Measurements from ENCODE around the gene INPP5K. TPM values are rescaled to one million over a fixed set of nuclear protein-coding genes. Genes with fewer than 3 reads are reported as not detected.

Gene INPP5K
- total RNA-seq, 1 donor from 2014 or later: 73.7 TPM

DNA sequence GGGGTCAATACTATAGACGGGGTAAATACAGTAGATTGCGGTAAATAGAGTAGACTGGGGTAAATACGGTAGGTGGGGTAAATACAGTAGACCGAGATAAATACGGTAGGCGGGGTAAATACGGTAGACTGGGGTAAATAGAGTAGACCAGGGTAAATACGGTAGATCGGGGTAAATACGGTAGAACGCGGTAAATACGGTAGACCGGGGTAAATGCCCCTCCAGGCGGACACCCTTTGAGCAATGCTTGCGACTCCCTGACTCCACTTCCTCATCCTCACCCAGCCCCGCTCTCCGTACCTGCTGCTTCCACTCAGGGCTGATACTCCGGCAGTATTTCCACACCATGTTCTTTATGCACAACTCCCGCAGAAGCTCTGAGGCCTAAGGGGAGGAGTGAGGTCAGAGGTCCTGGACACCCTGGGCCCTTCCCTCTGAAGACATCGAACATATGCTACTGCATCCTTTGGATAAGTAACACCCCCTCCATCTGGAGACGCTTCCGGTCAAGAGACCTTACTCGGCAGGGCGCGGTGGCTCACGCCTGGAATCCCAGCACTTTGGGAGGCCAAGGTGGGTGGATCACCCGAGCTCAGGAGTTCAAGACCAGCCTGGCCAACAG lies 47.1 kb downstream of the INPP5K start:
- Histone ChIP-seq H3K4me3 (no peak overlapping the region), H3K36me3 (peaks cover 86 to 96% of the 10 kb centered on the region in 2 donors), H3K27ac (no peak overlapping the region), H3K9me3 (no peaks in the 10 kb centered on the region), H3K4me1 (no peaks in the 10 kb centered on the region), H3K27me3 (no peaks in the 10 kb centered on the region)
- intact Hi-C loops (cut with DNase I): no loop called here
- DNase-seq (ENCODE audit: low spot score in 2 of 2): no peak
- TF ChIP-seq, protein P1, sequence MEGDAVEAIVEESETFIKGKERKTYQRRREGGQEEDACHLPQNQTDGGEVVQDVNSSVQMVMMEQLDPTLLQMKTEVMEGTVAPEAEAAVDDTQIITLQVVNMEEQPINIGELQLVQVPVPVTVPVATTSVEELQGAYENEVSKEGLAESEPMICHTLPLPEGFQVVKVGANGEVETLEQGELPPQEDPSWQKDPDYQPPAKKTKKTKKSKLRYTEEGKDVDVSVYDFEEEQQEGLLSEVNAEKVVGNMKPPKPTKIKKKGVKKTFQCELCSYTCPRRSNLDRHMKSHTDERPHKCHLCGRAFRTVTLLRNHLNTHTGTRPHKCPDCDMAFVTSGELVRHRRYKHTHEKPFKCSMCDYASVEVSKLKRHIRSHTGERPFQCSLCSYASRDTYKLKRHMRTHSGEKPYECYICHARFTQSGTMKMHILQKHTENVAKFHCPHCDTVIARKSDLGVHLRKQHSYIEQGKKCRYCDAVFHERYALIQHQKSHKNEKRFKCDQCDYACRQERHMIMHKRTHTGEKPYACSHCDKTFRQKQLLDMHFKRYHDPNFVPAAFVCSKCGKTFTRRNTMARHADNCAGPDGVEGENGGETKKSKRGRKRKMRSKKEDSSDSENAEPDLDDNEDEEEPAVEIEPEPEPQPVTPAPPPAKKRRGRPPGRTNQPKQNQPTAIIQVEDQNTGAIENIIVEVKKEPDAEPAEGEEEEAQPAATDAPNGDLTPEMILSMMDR (IDR thresholded peaks at IDR 0.05): no peak

DNA sequence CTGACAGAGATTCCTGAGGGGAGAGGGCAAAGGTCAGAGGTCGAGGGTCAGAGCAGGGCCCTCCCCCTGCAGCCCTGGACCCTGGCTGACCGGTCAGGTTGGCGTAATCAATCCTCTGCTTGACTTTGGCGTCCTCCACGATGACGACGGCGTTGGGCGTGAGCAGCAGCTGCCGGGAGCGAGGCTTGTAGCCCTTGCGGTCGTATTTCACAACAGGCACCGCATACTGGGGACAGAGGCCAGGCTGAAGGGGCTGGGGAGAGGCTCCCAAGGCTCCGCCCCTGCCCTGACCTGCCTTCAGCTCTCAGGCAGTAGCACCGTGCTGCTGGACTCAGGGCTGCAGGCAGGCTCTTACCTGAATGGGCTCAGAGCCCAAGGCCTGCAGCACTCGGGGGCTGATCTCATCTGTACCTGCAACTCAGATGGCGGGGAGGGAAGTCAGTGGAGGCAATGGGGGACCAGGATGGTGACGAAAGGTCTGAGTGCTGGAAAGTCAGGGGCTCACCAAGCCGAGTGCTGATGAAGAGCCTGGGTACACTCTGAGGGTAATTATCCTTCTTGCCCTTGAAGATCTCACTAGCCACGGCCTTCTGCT lies 48.4 kb downstream of the INPP5K start:
- DNase-seq (ENCODE audit: low spot score in 2 of 2): peak in 1 of 2 donors; percentile 72
- intact Hi-C loops (cut with DNase I): no loop called here
- H3K4me3 ChIP-seq: no peak overlapping the region
- H3K36me3 ChIP-seq: peaks cover 74 to 91% of the 10 kb centered on the region in 2 donors
- no peaks in the 10 kb centered on the region for H3K27me3 ChIP-seq
- TF ChIP-seq, protein P1 (IDR thresholded peaks at IDR 0.05): no peak
- peak overlapping the region in 1 of 2 donors; percentile 7 for H3K27ac ChIP-seq
- H3K4me1 ChIP-seq: no peaks in the 10 kb centered on the region
- H3K9me3 ChIP-seq: no peaks in the 10 kb centered on the region

DNA sequence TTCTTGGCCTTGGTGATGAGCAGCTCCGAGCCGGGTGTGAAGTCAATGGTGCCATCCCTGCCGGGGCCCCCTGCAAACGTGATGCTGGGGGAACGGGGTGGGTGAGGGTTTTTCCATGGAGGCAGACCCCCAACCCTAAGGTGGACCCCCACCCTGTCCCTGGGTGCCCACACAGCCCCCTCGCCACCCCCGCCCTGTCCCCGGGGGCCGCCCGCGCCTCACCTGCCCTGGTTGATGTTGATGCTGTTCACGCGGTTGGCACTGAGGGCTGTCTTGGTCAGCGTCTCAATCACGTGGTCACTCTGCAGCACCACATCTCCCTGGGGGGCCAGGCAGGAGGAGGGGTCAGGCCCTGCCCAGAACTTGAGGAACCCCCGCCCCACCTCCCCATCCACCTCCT lies 49.2 kb downstream of the INPP5K start:
- Histone ChIP-seq H3K27ac (no peak overlapping the region), H3K36me3 (peaks cover 71 to 88% of the 10 kb centered on the region in 2 donors), H3K27me3 (no peaks in the 10 kb centered on the region), H3K4me1 (no peaks in the 10 kb centered on the region), H3K9me3 (no peaks in the 10 kb centered on the region), H3K4me3 (no peak overlapping the region)
- no peak for DNase-seq (ENCODE audit: low spot score in 2 of 2)
- TF ChIP-seq, protein P1 (IDR thresholded peaks at IDR 0.05): no peak
- intact Hi-C loops (cut with DNase I): no loop called here

DNA sequence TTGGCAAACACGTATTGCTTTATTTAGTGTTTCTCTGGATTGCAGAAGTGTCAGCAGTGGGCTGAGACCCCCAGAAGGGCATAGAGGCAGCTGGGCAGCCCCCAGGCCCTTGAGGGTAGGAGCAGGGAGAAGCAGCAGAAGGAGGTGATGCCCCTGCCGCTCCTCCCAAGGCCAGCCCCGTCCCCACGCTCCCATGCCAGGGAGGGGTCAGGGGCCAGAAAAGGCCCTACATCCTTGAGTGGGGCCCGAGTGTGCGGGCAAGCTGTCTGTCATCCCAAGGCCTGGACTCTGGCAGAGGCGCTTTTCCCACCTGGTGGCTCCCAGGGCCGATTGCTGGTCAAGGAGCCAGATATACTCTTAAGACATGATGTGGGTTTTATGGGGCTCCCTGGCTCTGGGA lies 52.2 kb downstream of the INPP5K start:
- H3K4me1 ChIP-seq: peaks cover 8 to 10% of the 10 kb centered on the region in 2 donors
- intact Hi-C loops (cut with DNase I): no loop called here
- H3K27ac ChIP-seq: no peak overlapping the region
- H3K27me3 ChIP-seq: no peaks in the 10 kb centered on the region
- no peaks in the 10 kb centered on the region for H3K9me3 ChIP-seq
- DNase-seq (ENCODE audit: low spot score in 2 of 2): no peak
- TF ChIP-seq, protein P1 (IDR thresholded peaks at IDR 0.05): no peak
- H3K36me3 ChIP-seq: peaks cover 40 to 62% of the 10 kb centered on the region in 2 donors
- no peak overlapping the region for H3K4me3 ChIP-seq

DNA sequence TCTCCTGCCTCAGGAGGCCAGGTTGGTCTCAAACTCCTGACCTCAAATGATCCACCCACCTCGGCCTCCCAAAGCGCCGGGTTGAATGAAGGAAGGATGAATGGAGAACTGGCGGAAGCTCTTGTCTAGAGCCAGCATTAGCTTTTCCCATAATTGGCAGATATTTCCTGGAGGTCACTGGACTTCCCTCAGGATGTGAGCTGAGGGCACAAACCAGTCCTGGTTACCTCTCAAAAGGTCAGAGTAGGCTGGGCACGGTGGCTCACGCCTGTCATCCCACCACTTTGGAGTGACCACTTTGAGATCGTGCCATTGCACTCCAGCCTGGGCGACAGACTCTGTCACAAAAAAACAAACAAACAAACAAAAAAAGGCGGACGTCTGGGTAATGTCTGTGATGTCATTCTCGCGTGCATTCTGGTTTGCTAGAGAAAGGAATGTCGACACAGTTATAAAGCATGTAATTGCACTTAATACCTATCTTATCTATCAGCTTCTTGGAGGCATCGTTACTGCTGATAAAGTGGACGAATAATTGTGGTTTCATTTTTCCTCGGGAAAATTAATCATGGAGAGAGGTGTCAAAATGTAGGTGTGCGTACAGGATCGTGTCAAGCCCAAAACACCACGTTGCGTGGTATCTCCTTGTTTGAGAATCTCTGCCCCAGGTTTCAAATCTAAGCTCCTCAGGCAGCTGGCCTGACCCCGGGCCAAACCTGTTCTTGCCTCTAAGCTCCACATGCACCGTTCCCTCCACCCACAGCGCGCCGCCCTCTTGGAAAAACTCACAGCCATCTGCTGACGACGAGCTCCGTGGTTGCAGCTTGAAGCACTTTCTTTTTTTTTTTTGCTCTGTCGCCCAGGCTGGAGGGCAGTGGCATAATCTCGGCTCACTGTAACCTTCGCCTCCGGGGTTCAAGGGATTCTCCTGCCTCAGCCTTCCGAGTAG lies 54.0 kb downstream of the INPP5K start:
- Histone ChIP-seq H3K4me3 (no peak overlapping the region), H3K27ac (no peak overlapping the region), H3K9me3 (no peaks in the 10 kb centered on the region), H3K27me3 (no peaks in the 10 kb centered on the region), H3K36me3 (peaks cover 23 to 45% of the 10 kb centered on the region in 2 donors), H3K4me1 (peaks cover 8 to 10% of the 10 kb centered on the region in 2 donors)
- TF ChIP-seq, protein P1 (IDR thresholded peaks at IDR 0.05): no peak
- intact Hi-C loops (cut with DNase I): no loop called here
- DNase-seq (ENCODE audit: low spot score in 2 of 2): no peak

All from ascending aorta (tissue), 2 donors.